Measurements from ENCODE around the gene FGF21.
"Not testable (repeated sequence)": the region's sequence is repeated elsewhere in the genome, so short reads cannot be mapped to it uniquely, and the experiment has no call there.

FGF21 gene

GRCh38 chr19:48768994-48769713, 13.8 kb downstream of the FGF21 start:
- H3K4me2 ChIP-seq = no peak overlapping the region
- TF ChIP-seq Cebpa-rat (IDR thresholded peaks at IDR 0.05) = no peak
- H3K27me3 ChIP-seq = no peaks in the 10 kb centered on the region
- no peaks in the 10 kb centered on the region for H3K9me3 ChIP-seq
- peaks cover 37% of the 10 kb centered on the region for H3K4me1 ChIP-seq
- H3K4me3 ChIP-seq = no peak overlapping the region
- no peaks in the 10 kb centered on the region for H4K20me1 ChIP-seq
- H3K9ac ChIP-seq = no peak overlapping the region
- no peaks in the 10 kb centered on the region for H3K36me3 ChIP-seq
- no peak overlapping the region for H3K27ac ChIP-seq

- Histone ChIP-seq H3K36me3 (no peaks in the 10 kb centered on the region), H3K4me1 (peaks cover 43% of the 10 kb centered on the region), H3K4me2 (no peak overlapping the region), H3K9ac (no peak overlapping the region), H3K27ac (no peak overlapping the region), H4K20me1 (no peaks in the 10 kb centered on the region), H3K4me3 (no peak overlapping the region), H3K9me3 (no peaks in the 10 kb centered on the region), H3K27me3 (no peaks in the 10 kb centered on the region)
- TF ChIP-seq Cebpa-rat (IDR thresholded peaks at IDR 0.05) = no peak
These were observed 14.9 kb downstream of the FGF21 start for GRCh38 chr19:48770266-48770665.

- Histone ChIP-seq H3K9me3 (no peaks in the 10 kb centered on the region), H3K36me3 (no peaks in the 10 kb centered on the region), H3K27ac (no peak overlapping the region), H3K9ac (no peak overlapping the region), H3K4me1 (peaks cover 40% of the 10 kb centered on the region), H3K4me3 (no peak overlapping the region), H3K4me2 (no peak overlapping the region), H4K20me1 (no peaks in the 10 kb centered on the region), H3K27me3 (no peaks in the 10 kb centered on the region)
- TF ChIP-seq Cebpa-rat (IDR thresholded peaks at IDR 0.05) = no peak
These were observed 15.6 kb downstream of the FGF21 start for GRCh38 chr19:48770734-48771472.

- no peak overlapping the region for H3K27ac ChIP-seq
These were observed 17.2 kb downstream of the FGF21 start for GRCh38 chr19:48772503-48772953.

GRCh38 chr19:48777139-48777538, 21.8 kb downstream of the FGF21 start:
- H4K20me1 ChIP-seq = no peaks in the 10 kb centered on the region
- no peak for TF ChIP-seq Cebpa-rat (IDR thresholded peaks at IDR 0.05)
- no peaks in the 10 kb centered on the region for H3K9me3 ChIP-seq
- H3K36me3 ChIP-seq = no peaks in the 10 kb centered on the region
- no peaks in the 10 kb centered on the region for H3K27me3 ChIP-seq
- no peak overlapping the region for H3K9ac ChIP-seq
- no peak overlapping the region for H3K4me2 ChIP-seq
- no peak overlapping the region for H3K27ac ChIP-seq
- H3K4me1 ChIP-seq = peaks cover 38% of the 10 kb centered on the region
- no peak overlapping the region for H3K4me3 ChIP-seq

More at GRCh38 chr19:48772503-48772953, 17.2 kb downstream of the FGF21 start:
- Histone ChIP-seq H4K20me1 (no peaks in the 10 kb centered on the region), H3K4me3 (no peak overlapping the region), H3K9ac (no peak overlapping the region), H3K27me3 (no peaks in the 10 kb centered on the region), H3K36me3 (no peaks in the 10 kb centered on the region), H3K4me2 (no peak overlapping the region), H3K4me1 (peaks cover 32% of the 10 kb centered on the region), H3K9me3 (no peaks in the 10 kb centered on the region)
- no peak for TF ChIP-seq Cebpa-rat (IDR thresholded peaks at IDR 0.05)

GRCh38 chr19:48777720-48778119, 22.4 kb downstream of the FGF21 start:
- Histone ChIP-seq H3K4me3 (no peak overlapping the region), H3K27me3 (no peaks in the 10 kb centered on the region), H3K9ac (no peak overlapping the region), H3K27ac (no peak overlapping the region), H3K4me2 (no peak overlapping the region), H4K20me1 (no peaks in the 10 kb centered on the region), H3K4me1 (peaks cover 37% of the 10 kb centered on the region), H3K36me3 (no peaks in the 10 kb centered on the region), H3K9me3 (no peaks in the 10 kb centered on the region)
- no peak for TF ChIP-seq Cebpa-rat (IDR thresholded peaks at IDR 0.05)

GRCh38 chr19:48779636-48780035, 24.3 kb downstream of the FGF21 start:
- no peak overlapping the region for H3K4me3 ChIP-seq
- peaks cover 27% of the 10 kb centered on the region for H3K4me1 ChIP-seq
- H3K27ac ChIP-seq = no peak overlapping the region
- no peaks in the 10 kb centered on the region for H3K36me3 ChIP-seq
- H3K27me3 ChIP-seq = no peaks in the 10 kb centered on the region
- H3K4me2 ChIP-seq = no peak overlapping the region
- no peaks in the 10 kb centered on the region for H3K9me3 ChIP-seq
- H3K9ac ChIP-seq = no peak overlapping the region
- TF ChIP-seq Cebpa-rat (IDR thresholded peaks at IDR 0.05) = no peak
- H4K20me1 ChIP-seq = no peaks in the 10 kb centered on the region

- Histone ChIP-seq H4K20me1 (no peaks in the 10 kb centered on the region), H3K27me3 (no peaks in the 10 kb centered on the region), H3K4me2 (peak overlapping the region; percentile 63), H3K36me3 (no peaks in the 10 kb centered on the region), H3K9ac (no peak overlapping the region), H3K4me3 (no peak overlapping the region), H3K9me3 (no peaks in the 10 kb centered on the region), H3K4me1 (peaks cover 26% of the 10 kb centered on the region), H3K27ac (0 out of 2 replicates have a peak overlapping the region, but pooled peaks have one; percentile 18)
- no peak for TF ChIP-seq Cebpa-rat (IDR thresholded peaks at IDR 0.05)
These were observed 25.5 kb downstream of the FGF21 start for GRCh38 chr19:48780631-48781391.

GRCh38 chr19:48784527-48784926, 29.2 kb downstream of the FGF21 start:
- Histone ChIP-seq H3K4me2 (no peak overlapping the region), H3K27me3 (no peaks in the 10 kb centered on the region), H4K20me1 (no peaks in the 10 kb centered on the region), H3K27ac (no peak overlapping the region), H3K4me1 (peaks cover 26% of the 10 kb centered on the region), H3K36me3 (no peaks in the 10 kb centered on the region), H3K4me3 (no peak overlapping the region), H3K9ac (no peak overlapping the region), H3K9me3 (no peaks in the 10 kb centered on the region)
- no peak for TF ChIP-seq Cebpa-rat (IDR thresholded peaks at IDR 0.05)

- peaks cover 12% of the 10 kb centered on the region for H3K4me1 ChIP-seq
- not testable (repeated sequence) for H3K4me2 ChIP-seq, H3K4me3 ChIP-seq, H3K9me3 ChIP-seq, H4K20me1 ChIP-seq, H3K9ac ChIP-seq, H3K36me3 ChIP-seq, H3K27me3 ChIP-seq, H3K27ac ChIP-seq
These were observed 31.1 kb downstream of the FGF21 start for GRCh38 chr19:48786422-48786821.

- not testable (repeated sequence) for H3K9ac ChIP-seq, H3K9me3 ChIP-seq, H3K27ac ChIP-seq, H3K36me3 ChIP-seq, H4K20me1 ChIP-seq, H3K27me3 ChIP-seq, H3K4me3 ChIP-seq, H3K4me1 ChIP-seq, H3K4me2 ChIP-seq
These were observed 32.0 kb downstream of the FGF21 start for GRCh38 chr19:48787331-48787730.

Measured in BLaER1 (cell line).